K562 (cell line): Measurements from ENCODE around the gene MAP4K1. TPM values are rescaled to one million over a fixed set of nuclear protein-coding genes. Genes with fewer than 3 reads are reported as not detected.
A peak's percentile ranks its signal among the peaks of the same experiment; 100 is the strongest.

Source experiments
- ATAC-seq: fragments of 200-7000 bp; cut with Tn5 transposase; 3 replicates; pipeline ENCODE4 v1.9.1; 2020; ENCODE audit warnings: moderate library complexity
- BruUV-seq: library from RNA; stranded (reverse); fragments of 400-500 nt; replicated peaks from 2 replicates; lab custom pipeline; 2021; lab: Mats Ljungman, UMichigan
- CTCF ChIA-PET: fragments of 300-600 bp; formaldehyde crosslinking; extraction: SDS; loops from one replicate; lab custom pipeline; 2021; ENCODE audit warnings: low intra/inter-chr PET ratio; lab: Yijun Ruan, JAX
- POLR2A ChIA-PET: fragments of 300-600, 350-650 bp; sonication (Branson Sonifier 250); formaldehyde crosslinking; extraction: SDS; loops from one replicate; lab custom pipeline; 2021; ENCODE audit warnings: antibody characterized with exemption, inconsistent platforms; lab: Yijun Ruan, JAX
- DNase-seq, 4 experiments: peaks; one replicate each; pipeline versions ENCODE4 v3.0.0 to v3.0.0-alpha.2; 2011 to 2018; ENCODE audit warnings: low spot score in 3 of 4, mixed read lengths in 3 of 4; ENCODE audit errors: extremely low read depth in 1 of 4
- FAIRE-seq: peaks from 2 replicates; lab custom pipeline; 2011; peaks lifted over from hg19 to GRCh38; lab: Jason Lieb, UNC
- H2AFZ ChIP-seq: 2 replicates; pipeline ENCODE4 v1.6.0; 2011; ENCODE audit warnings: low read depth, low read length, control low read depth, inconsistent platforms
- H3K27ac ChIP-seq: fragments of 200-600 bp; 3 replicates; pipeline ENCODE4 v1.8.0; 2011; ENCODE audit warnings: low read depth, mild to moderate bottlenecking, control low read depth, inconsistent platforms, low read length, moderate library complexity, mixed read lengths; ENCODE audit errors: extremely low read depth
- H3K27me3 ChIP-seq, 2 experiments: fragments of 300-600 bp in 1 of 2; 2 replicates in 1 of 2; 3 replicates in 1 of 2; pipeline versions ENCODE4 v1.6.0 to v1.8.0; 2011; ENCODE audit warnings: inconsistent platforms in 2 of 2, low read length in 2 of 2, mild to moderate bottlenecking in 1 of 2, mixed read lengths in 1 of 2, moderate library complexity in 1 of 2; ENCODE audit not compliant: control insufficient read depth in 2 of 2, insufficient read depth in 2 of 2
- H3K36me3 ChIP-seq: fragments of 300-600 bp; 3 replicates; pipeline ENCODE4 v1.8.0; 2011; ENCODE audit warnings: mild to moderate bottlenecking, low read length, inconsistent platforms; ENCODE audit not compliant: control insufficient read depth, insufficient read depth
- H3K4me1 ChIP-seq, 2 experiments: fragments of 200-600 bp in 1 of 2; replicated peaks in 1 of 2; 2 replicates in 1 of 2; 3 replicates in 1 of 2; pipeline versions ENCODE4 v1.5.1 to v1.8.0; 2011; ENCODE audit warnings: inconsistent platforms in 2 of 2, low read length in 2 of 2, mild to moderate bottlenecking in 1 of 2, mixed read lengths in 1 of 2, moderate library complexity in 1 of 2; ENCODE audit not compliant: control insufficient read depth in 2 of 2, insufficient read depth in 2 of 2
- H3K4me2 ChIP-seq: 2 replicates; pipeline ENCODE4 v1.6.1; 2011; ENCODE audit warnings: low read length, control low read depth, inconsistent platforms, mixed read lengths; ENCODE audit not compliant: insufficient read depth
- H3K4me3 ChIP-seq: fragments of 200-600 bp; sonication (generic), shearing (Covaris generic); 2 replicates; pipeline ENCODE4 v1.5.1; 2016; ENCODE audit warnings: control low read depth, inconsistent platforms
- H3K79me2 ChIP-seq: fragments of 200-600 bp; 3 replicates; pipeline ENCODE4 v1.8.0; 2011; ENCODE audit warnings: low read length, inconsistent platforms; ENCODE audit not compliant: control insufficient read depth, insufficient read depth
- H3K9ac ChIP-seq, 2 experiments: 2 replicates each; pipeline versions ENCODE4 v1.6.0 to v1.6.1; 2011; ENCODE audit warnings: low read depth in 2 of 2, low read length in 2 of 2, control low read depth in 1 of 2, inconsistent platforms in 1 of 2, mild to moderate bottlenecking in 1 of 2, mixed read lengths in 1 of 2; ENCODE audit not compliant: insufficient read depth in 1 of 2
- H3K9me1 ChIP-seq: one replicate; pipeline ENCODE4 v1.6.0; 2011; ENCODE audit warnings: inconsistent platforms, mild to moderate bottlenecking, low read length, moderate library complexity; ENCODE audit not compliant: control insufficient read depth, insufficient read depth
- H3K9me3 ChIP-seq: replicated peaks from 2 replicates; pipeline ENCODE4 v1.5.1; 2011; ENCODE audit warnings: low read depth, low read length, inconsistent platforms; ENCODE audit not compliant: control insufficient read depth, insufficient read depth
- H4K20me1 ChIP-seq: replicated peaks from 2 replicates; pipeline ENCODE4 v1.6.1; 2011; ENCODE audit warnings: low read length, inconsistent platforms, mixed read lengths; ENCODE audit not compliant: control insufficient read depth, insufficient read depth
- CHD1 ChIP-seq: fragments of 200-600 bp; sonication (generic); IDR thresholded peaks from one replicate; pipeline ENCODE4 v1.6.1; 2012; ENCODE audit warnings: mild to moderate bottlenecking, moderate library complexity, low read length, inconsistent platforms
- CTCF ChIP-seq, 3 experiments: IDR thresholded peaks in 2 of 3; conservative IDR thresholded peaks in 1 of 3; 2 replicates each; pipeline ENCODE4 v1.5.1; 2011 to 2012; ENCODE audit warnings: low read length in 3 of 3, mild to moderate bottlenecking in 3 of 3, control low read depth in 2 of 3, improper control_type of control experiment in 1 of 3, inconsistent platforms in 1 of 3, low read depth in 1 of 3, mixed read lengths in 1 of 3, moderate library complexity in 1 of 3; ENCODE audit not compliant: insufficient read depth in 2 of 3
- FOXK1 ChIP-seq: sonication (generic); formaldehyde crosslinking; IDR thresholded peaks from 2 replicates; pipeline ENCODE4 v1.8.0; 2022; ENCODE audit warnings: missing genetic modification reagents, mild to moderate bottlenecking, borderline replicate concordance
- HEY1 ChIP-seq: fragments of 250-450 bp; sonication (Bioruptor Pico); IDR thresholded peaks from 2 replicates; pipeline ENCODE4 v1.5.0; 2020; ENCODE audit warnings: mild to moderate bottlenecking, moderate library complexity, borderline replicate concordance
- MAZ ChIP-seq, 2 experiments: fragments of 450-650 bp in 1 of 2; sonication (generic) in 1 of 2; formaldehyde crosslinking; IDR thresholded peaks in 1 of 2; conservative IDR thresholded peaks in 1 of 2; 2 replicates each; pipeline versions ENCODE4 v1.4.0 to v1.5.0; 2020; ENCODE audit warnings: mild to moderate bottlenecking in 1 of 2, missing genetic modification reagents in 1 of 2
- MCM2 ChIP-seq: fragments of 450-650 bp; IDR thresholded peaks from 2 replicates; pipeline ENCODE4 v1.6.1; 2017; ENCODE audit warnings: low read depth, mild to moderate bottlenecking
- MXD1 ChIP-seq: fragments of 250-450 bp; sonication (Bioruptor Pico); IDR thresholded peaks from 2 replicates; pipeline ENCODE4 v1.8.0; 2021; ENCODE audit warnings: borderline replicate concordance, mild to moderate bottlenecking, moderate library complexity; ENCODE audit not compliant: poor library complexity, severe bottlenecking
- NFXL1 ChIP-seq: fragments of 450-650 bp; formaldehyde crosslinking; IDR thresholded peaks from 2 replicates; pipeline ENCODE4 v1.4.0; 2021; ENCODE audit warnings: mild to moderate bottlenecking
- NUFIP1 ChIP-seq: fragments of 450-650 bp; IDR thresholded peaks from 2 replicates; pipeline ENCODE4 v1.6.1; 2018; ENCODE audit not compliant: partially characterized antibody
- POLR2AphosphoS5 ChIP-seq: IDR thresholded peaks from 2 replicates; pipeline ENCODE4 v1.6.1; 2011; ENCODE audit warnings: mild to moderate bottlenecking, low read depth, low read length, moderate library complexity; ENCODE audit not compliant: control insufficient read depth, insufficient read depth
- ZEB2 ChIP-seq: fragments of 450-650 bp; IDR thresholded peaks from 2 replicates; pipeline ENCODE4 v1.6.1; 2016
- ZNF436 ChIP-seq: fragments of 250-450, 450-650 bp; sonication (Bioruptor Pico); formaldehyde crosslinking; IDR thresholded peaks from 2 replicates; pipeline ENCODE4 v1.7.0; 2020; ENCODE audit warnings: mild to moderate bottlenecking
- ZNF511 ChIP-seq: sonication (generic); formaldehyde crosslinking; IDR thresholded peaks from 2 replicates; pipeline ENCODE4 v1.8.0; 2022; ENCODE audit warnings: mild to moderate bottlenecking, missing genetic modification reagents
- ZNF699 ChIP-seq: fragments of 250-450 bp; sonication (Bioruptor Pico); IDR thresholded peaks from 2 replicates; pipeline ENCODE4 v1.8.0; 2021; ENCODE audit warnings: mild to moderate bottlenecking, moderate library complexity; ENCODE audit not compliant: insufficient replicate concordance
- ZNF75A ChIP-seq: fragments of 450-650 bp; formaldehyde crosslinking; IDR thresholded peaks from 2 replicates; pipeline ENCODE4 v1.4.0; 2020; ENCODE audit warnings: mild to moderate bottlenecking
- WGBS: fragments of 100-300 bp; shearing (Covaris generic); methylation state at CpG from one replicate; pipeline ENCODE4 v1.1.6; 2016; ENCODE audit warnings: low coverage, mixed read lengths; ENCODE audit not compliant: insufficient coverage; ENCODE audit errors: missing lambda C conversion rate; 5-methylcytosine and 5-hydroxymethylcytosine counted together
- in situ Hi-C: fragments of 300-500 bp; cut with MboI; formaldehyde crosslinking; loops from 4 replicates; pipeline ENCODE4 v1.15.0; 2018; ENCODE audit warnings: inconsistent platforms, mixed read lengths
- intact Hi-C: fragments of 100-400 bp; cut with micrococcal nuclease; formaldehyde crosslinking; loops from 2 replicates; pipeline ENCODE4 v1.14.2; 2022
- polyA plus RNA-seq, 8 experiments: library from polyadenylated mRNA; depleted of rRNA in 4 of 8; stranded (reverse) in 5 of 8; unstranded in 3 of 8; fragments of >200 nt; fragmentation: Nextera tagmentation in 2 of 8; fragmentation: Illumina TruSeq in 1 of 8; extraction: Ambion mirVana in 2 of 8; extraction: Trizol in 1 of 8; gene quantifications; 2 replicates each; pipeline versions ENCODE4 v1.2.1 to v1.2.3, GENCODE V29; 2011 to 2014; ENCODE audit warnings: inconsistent platforms in 1 of 8, missing spikeins in 1 of 8
- total RNA-seq, 7 experiments: library from RNA; depleted of rRNA in 6 of 7; stranded (reverse); fragments of >200 nt in 6 of 7; fragmentation: Illumina TruSeq in 2 of 7; extraction: Trizol in 2 of 7; gene quantifications; 2 replicates each; pipeline versions ENCODE4 v1.2.1 to v1.2.3, GENCODE V29; 2011 to 2021; ENCODE audit warnings: low replicate concordance in 1 of 7
- TF ChIP-seq, protein P1 (sequence below): sonication (generic); formaldehyde crosslinking; IDR thresholded peaks from 2 replicates; pipeline ENCODE4 v1.8.1; 2023; ENCODE audit warnings: mild to moderate bottlenecking, missing genetic modification reagents

The MAP4K1 gene
- total and polyA plus RNA-seq, 9 of the 15 experiments (the other 6 are each of a cell fraction or from before 2014, with no cell fraction given), result 0.14 to 3.2 (median 0.73) TPM; not detected in 1

DNA sequence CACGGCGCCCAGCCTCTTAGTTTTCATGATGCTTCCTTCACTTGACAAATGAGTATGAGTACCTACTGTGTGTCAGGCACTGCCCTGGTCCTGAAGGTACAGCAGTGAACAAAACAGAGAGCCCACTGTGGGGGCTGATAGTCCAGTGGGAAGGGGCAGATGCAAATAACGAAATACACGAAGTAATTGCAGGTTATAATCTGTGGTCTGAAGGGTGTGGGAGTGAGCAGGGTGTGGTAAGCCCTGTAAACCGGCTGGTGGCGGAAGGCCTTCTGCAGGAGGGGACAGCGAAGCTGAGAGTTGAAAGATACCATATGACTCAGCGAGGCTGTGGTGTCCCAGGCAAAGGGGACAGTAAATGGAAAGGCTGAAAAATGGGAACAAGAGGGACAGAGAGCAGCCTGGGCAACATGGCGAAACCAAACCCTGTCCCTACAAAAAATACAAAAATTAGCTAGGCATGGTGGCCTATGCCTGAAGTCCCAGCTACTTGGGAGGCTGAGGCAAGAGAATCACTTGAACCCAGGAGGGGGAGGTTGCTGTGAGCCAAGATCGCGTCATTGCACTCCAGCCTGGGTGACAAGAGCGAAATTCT lies 60.5 kb downstream of the MAP4K1 start:
- peak; percentile 74 to 92 (median 80) for DNase-seq
- BruUV-seq, result no TSS peak
- H3K4me2 ChIP-seq, result peak overlapping the region; percentile 79
- TF ChIP-seq HEY1 (CRISPR knock-in tag) (no peak), POLR2AphosphoS5 (0 out of 2 replicates have a peak, but pooled peaks have one; percentile 36), ZNF75A (CRISPR knock-in tag) (no peak), NFXL1 (CRISPR knock-in tag) (no peak), FOXK1 (CRISPR knock-in tag) (no peak), CHD1 (no peak), CTCF (IDR thresholded peaks at IDR 0.05 in 2 of 3, conservative IDR thresholded peaks at IDR 0.05 in 1 of 3; ENCODE audit: insufficient read depth in 2 of 3, low read depth in 1 of 3, low read length in 3 of 3) (peak in 2 of 3 experiments; percentile 58 to 62; a peak in 5 of 6 replicates), ZNF511 (CRISPR knock-in tag) (no peak), ZEB2 (peak; percentile 66), ZNF699 (no peak), NUFIP1 (no peak), ZNF436 (CRISPR knock-in tag) (no peak), MAZ (CRISPR knock-in tag; conservative IDR thresholded peaks at IDR 0.05 in 1 of 2, IDR thresholded peaks at IDR 0.05 in 1 of 2) (peak; percentile 47 to 79; a peak in 3 of 4 replicates), MXD1 (CRISPR knock-in tag) (no peak), MCM2 (no peak)
- TF ChIP-seq, protein P1, sequence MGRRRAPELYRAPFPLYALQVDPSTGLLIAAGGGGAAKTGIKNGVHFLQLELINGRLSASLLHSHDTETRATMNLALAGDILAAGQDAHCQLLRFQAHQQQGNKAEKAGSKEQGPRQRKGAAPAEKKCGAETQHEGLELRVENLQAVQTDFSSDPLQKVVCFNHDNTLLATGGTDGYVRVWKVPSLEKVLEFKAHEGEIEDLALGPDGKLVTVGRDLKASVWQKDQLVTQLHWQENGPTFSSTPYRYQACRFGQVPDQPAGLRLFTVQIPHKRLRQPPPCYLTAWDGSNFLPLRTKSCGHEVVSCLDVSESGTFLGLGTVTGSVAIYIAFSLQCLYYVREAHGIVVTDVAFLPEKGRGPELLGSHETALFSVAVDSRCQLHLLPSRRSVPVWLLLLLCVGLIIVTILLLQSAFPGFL (CRISPR knock-in tag), result no peak

More for the DNA sequence above, 60.5 kb downstream of the MAP4K1 start:
- H3K4me3 ChIP-seq, result no peak overlapping the region
- 10% methylated on average over 12 of the region's 12 CpGs for WGBS
- FAIRE-seq (peak; percentile 98), ATAC-seq (peak; percentile 100)
- H3K79me2 ChIP-seq, result no peaks in the 10 kb centered on the region
- H3K27ac ChIP-seq, result peak overlapping the region; percentile 54; the same call in 2 of the 3 replicates
- in situ Hi-C loops (no loop called here), intact Hi-C loops (loop anchor here (2.0 to 5.0 kb wide), 2 partner anchors 39 to 60 kb away; partner anchors contain the start of genes EIF3K and MAP4K1)
- H3K9me1 ChIP-seq, result no peaks in the 10 kb centered on the region
- ChIA-PET POLR2A (interaction anchor here (0.5 to 1.7 kb wide), 6 partner anchors 11 to 174 kb away, joined by 3 to 6 read pairs (median 3); no protein-coding TSS in a partner anchor), CTCF (interaction anchor here (1.0 to 1.2 kb wide), 2 partner anchors 77 to 331 kb away, joined by 3 to 6 read pairs; no protein-coding TSS in a partner anchor)
- peak overlapping the region in 1 of 2 experiments; percentile 35; a peak in 2 of 4 replicates for H3K9ac ChIP-seq
- H3K9me3 ChIP-seq, result no peaks in the 10 kb centered on the region
- peaks cover 14% of the 10 kb centered on the region in 2 experiments; a peak in 4 of 5 replicates for H3K4me1 ChIP-seq
- no peaks in the 10 kb centered on the region for H3K36me3 ChIP-seq
- no peaks in the 10 kb centered on the region for H3K27me3 ChIP-seq
- no peaks in the 10 kb centered on the region for H4K20me1 ChIP-seq
- H2AFZ ChIP-seq, result peak overlapping the region; percentile 68
